Smooth muscle cell (in vitro differentiated cells): Measurements from ENCODE around the gene CLEC2D. TPM values are rescaled to one million over a fixed set of nuclear protein-coding genes. Genes with fewer than 3 reads are reported as not detected.
A peak's percentile ranks its signal among the peaks of the same experiment; 100 is the strongest.

Source experiments
- DNase-seq: peaks from one replicate; lab custom pipeline; 2025; ENCODE audit not compliant: unreplicated experiment; lab: John Stamatoyannopoulos, UW
- H2AFZ ChIP-seq: fragments of 200-600 bp; sonication (generic); 2 replicates; pipeline ENCODE4 v1.6.0; 2016; ENCODE audit warnings: antibody characterized with exemption, low read depth, mild to moderate bottlenecking
- H3F3A ChIP-seq: fragments of 200-600 bp; sonication (generic); 2 replicates; pipeline ENCODE4 v1.6.0; 2017; ENCODE audit warnings: antibody characterized with exemption, low read depth
- H3K27ac ChIP-seq: fragments of 200-600 bp; sonication (generic); 2 replicates; pipeline ENCODE4 v1.5.1; 2016; ENCODE audit warnings: low read depth, mild to moderate bottlenecking
- H3K27me3 ChIP-seq: fragments of 200-600 bp; sonication (generic); 2 replicates; pipeline ENCODE4 v1.6.1; 2016; ENCODE audit warnings: low read depth, mild to moderate bottlenecking
- H3K36me3 ChIP-seq: fragments of 200-600 bp; sonication (generic); 2 replicates; pipeline ENCODE4 v1.5.1; 2016; ENCODE audit warnings: low read depth
- H3K4me1 ChIP-seq: fragments of 200-600 bp; sonication (generic); 2 replicates; pipeline ENCODE4 v1.5.1; 2016; ENCODE audit warnings: low read depth
- H3K4me2 ChIP-seq: fragments of 200-600 bp; sonication (generic); 2 replicates; pipeline ENCODE4 v1.6.0; 2016; ENCODE audit warnings: mild to moderate bottlenecking
- H3K4me3 ChIP-seq: fragments of 200-600 bp; sonication (generic); 2 replicates; pipeline ENCODE4 v1.5.1; 2016; ENCODE audit warnings: mild to moderate bottlenecking
- H3K79me2 ChIP-seq: fragments of 200-600 bp; sonication (generic); 2 replicates; pipeline ENCODE4 v1.6.0; 2016; ENCODE audit warnings: low read depth, mild to moderate bottlenecking
- H3K9ac ChIP-seq: fragments of 200-600 bp; sonication (generic); 2 replicates; pipeline ENCODE4 v1.6.0; 2016; ENCODE audit warnings: low read depth
- H3K9me3 ChIP-seq: fragments of 200-600 bp; sonication (generic); replicated peaks from 2 replicates; pipeline ENCODE4 v1.5.1; 2016; ENCODE audit warnings: low read depth
- H4K20me1 ChIP-seq: fragments of 200-600 bp; sonication (generic); 2 replicates; pipeline ENCODE4 v1.6.0; 2016; ENCODE audit warnings: low read depth
- WGBS: methylation state at CpG from one replicate; pipeline ENCODE4 v1.1.7; 2016; ENCODE audit warnings: low lambda C conversion rate; 5-methylcytosine and 5-hydroxymethylcytosine counted together
- polyA plus RNA-seq: library from polyadenylated mRNA; unstranded; fragments of >200 nt; fragmentation: Nextera tagmentation; extraction: Ambion mirVana; gene quantifications from 2 replicates; pipeline ENCODE4 v1.2.1, GENCODE V29; 2016
- total RNA-seq: library from RNA; depleted of rRNA; stranded (reverse); fragments of >200 nt; gene quantifications from 2 replicates; pipeline ENCODE4 v1.2.3, GENCODE V29; 2014
- TF ChIP-seq, protein P1 (sequence below): fragments of 200-600 bp; sonication (generic); IDR thresholded peaks from 2 replicates; pipeline ENCODE4 v1.5.1; 2017; ENCODE audit warnings: borderline replicate concordance, mild to moderate bottlenecking, antibody characterized with exemption; ENCODE audit not compliant: insufficient read depth, poor library complexity, severe bottlenecking

CLEC2D gene
- total and polyA plus RNA-seq, 2 experiments from 2014 or later = 2.2 to 5.8 TPM

DNA sequence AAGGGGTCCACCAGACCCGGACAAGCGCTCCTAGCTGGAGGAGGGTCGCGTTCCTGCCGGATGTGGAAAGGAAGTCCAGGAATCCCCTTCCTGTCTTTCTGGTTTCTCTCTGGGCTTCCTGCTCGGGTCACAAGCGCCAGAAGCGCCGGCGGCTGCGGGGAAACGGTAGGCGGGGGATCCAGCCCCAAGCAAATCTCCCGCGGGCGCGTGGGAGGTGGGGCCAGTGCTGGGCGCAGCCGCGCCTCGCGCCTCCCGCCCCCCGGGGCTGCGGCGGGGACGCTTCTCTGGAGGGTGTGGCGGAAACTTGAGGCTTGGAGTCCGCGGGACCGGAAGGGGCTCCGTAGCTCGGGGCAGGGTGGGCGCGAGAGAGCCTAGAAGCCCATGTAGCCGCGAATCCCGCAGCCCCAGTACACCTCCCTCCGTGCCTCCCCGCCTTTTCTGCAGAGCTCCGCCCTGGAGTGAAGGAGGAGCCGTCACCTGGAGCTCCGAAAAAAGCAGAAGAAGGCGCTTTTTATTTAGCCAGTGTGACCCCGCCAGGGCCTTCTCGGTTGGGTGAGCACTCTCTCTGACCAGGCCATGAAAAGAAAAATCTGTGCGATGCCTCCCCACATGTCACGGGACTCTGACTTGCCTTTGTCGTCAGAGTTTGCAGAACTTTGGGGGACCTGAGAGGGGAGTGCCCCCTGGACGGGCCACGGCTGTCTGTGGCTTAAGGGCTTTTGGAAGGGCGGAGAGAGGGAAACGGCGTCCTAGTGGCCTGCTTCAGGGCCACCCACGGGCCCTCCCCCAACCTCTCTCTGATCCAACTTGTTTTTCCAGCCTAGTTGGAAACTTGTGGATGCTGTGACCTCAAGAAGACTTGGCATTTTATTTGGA, 21.4 kb upstream of the CLEC2D start:
- peaks cover 28% of the 10 kb centered on the region for H3K4me1 ChIP-seq
- peak overlapping the region; percentile 88 for H3K4me2 ChIP-seq
- peak overlapping the region; percentile 59 for H3K4me3 ChIP-seq
- H2AFZ ChIP-seq = peak overlapping the region; percentile 56
- peak overlapping the region; percentile 97 for H3K27ac ChIP-seq
- no peaks in the 10 kb centered on the region for H4K20me1 ChIP-seq
- DNase-seq = peak; percentile 62
- H3F3A ChIP-seq = peaks cover 16% of the 10 kb centered on the region
- H3K9ac ChIP-seq = peak overlapping the region; percentile 86
- no peaks in the 10 kb centered on the region for H3K9me3 ChIP-seq
- H3K79me2 ChIP-seq = peaks cover 24% of the 10 kb centered on the region
- H3K27me3 ChIP-seq = no peaks in the 10 kb centered on the region
- H3K36me3 ChIP-seq = no peaks in the 10 kb centered on the region
- TF ChIP-seq, protein P1, sequence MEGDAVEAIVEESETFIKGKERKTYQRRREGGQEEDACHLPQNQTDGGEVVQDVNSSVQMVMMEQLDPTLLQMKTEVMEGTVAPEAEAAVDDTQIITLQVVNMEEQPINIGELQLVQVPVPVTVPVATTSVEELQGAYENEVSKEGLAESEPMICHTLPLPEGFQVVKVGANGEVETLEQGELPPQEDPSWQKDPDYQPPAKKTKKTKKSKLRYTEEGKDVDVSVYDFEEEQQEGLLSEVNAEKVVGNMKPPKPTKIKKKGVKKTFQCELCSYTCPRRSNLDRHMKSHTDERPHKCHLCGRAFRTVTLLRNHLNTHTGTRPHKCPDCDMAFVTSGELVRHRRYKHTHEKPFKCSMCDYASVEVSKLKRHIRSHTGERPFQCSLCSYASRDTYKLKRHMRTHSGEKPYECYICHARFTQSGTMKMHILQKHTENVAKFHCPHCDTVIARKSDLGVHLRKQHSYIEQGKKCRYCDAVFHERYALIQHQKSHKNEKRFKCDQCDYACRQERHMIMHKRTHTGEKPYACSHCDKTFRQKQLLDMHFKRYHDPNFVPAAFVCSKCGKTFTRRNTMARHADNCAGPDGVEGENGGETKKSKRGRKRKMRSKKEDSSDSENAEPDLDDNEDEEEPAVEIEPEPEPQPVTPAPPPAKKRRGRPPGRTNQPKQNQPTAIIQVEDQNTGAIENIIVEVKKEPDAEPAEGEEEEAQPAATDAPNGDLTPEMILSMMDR = no peak
- 2% methylated on average over 42 of the region's 55 CpGs for WGBS

DNA sequence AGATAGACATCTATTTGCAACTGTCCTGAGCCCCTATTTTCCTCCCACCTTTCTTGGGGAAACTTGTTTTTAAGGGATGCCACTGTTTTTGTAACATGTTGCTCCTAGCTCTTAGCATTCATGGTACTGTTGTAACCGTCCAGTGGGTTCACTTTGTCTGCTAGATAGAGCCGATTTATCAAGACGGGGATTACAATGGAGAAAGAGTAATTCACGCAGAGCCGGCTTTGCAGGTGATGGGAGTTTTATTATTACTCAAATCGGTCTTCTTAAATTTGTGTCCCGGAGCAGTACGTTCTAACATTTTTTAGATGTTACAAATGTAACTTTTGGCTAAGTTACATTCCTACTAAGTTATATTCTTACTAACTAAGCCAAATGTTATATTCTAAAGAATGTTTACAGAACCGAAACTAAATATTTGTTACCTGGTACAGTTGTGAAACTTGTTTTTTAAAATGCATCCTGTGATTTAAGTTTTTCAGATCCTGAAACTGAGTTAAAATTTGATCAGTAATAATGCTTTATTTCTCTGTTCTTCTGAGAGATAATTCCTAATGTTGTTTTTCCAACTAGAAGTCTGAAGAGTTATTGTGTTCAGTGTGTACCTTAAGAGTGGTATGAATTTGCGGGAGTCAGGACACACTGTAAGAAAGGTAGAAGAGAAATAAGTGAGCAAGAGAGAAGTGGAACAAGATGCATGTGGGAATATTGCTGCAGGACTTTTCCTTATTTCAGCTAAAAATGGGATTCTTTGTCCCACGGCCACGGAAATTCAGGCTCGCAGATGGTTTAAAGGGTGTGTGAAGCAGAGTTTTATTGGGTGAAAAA, 20.6 kb upstream of the CLEC2D start:
- no peaks in the 10 kb centered on the region for H3K9me3 ChIP-seq
- peaks cover 16% of the 10 kb centered on the region for H3F3A ChIP-seq
- H3K27ac ChIP-seq = peak overlapping the region; percentile 97
- DNase-seq = no peak
- H3K4me1 ChIP-seq = peaks cover 28% of the 10 kb centered on the region
- H3K9ac ChIP-seq = peak overlapping the region; percentile 86
- peaks cover 32% of the 10 kb centered on the region for H3K79me2 ChIP-seq
- peak overlapping the region; percentile 88 for H3K4me2 ChIP-seq
- peak overlapping the region; percentile 59 for H3K4me3 ChIP-seq
- H3K27me3 ChIP-seq = no peaks in the 10 kb centered on the region
- TF ChIP-seq, protein P1 = no peak
- no peaks in the 10 kb centered on the region for H4K20me1 ChIP-seq
- H2AFZ ChIP-seq = peak overlapping the region; percentile 56
- WGBS = 18% methylated on average over 13 of the region's 13 CpGs
- H3K36me3 ChIP-seq = no peaks in the 10 kb centered on the region

DNA sequence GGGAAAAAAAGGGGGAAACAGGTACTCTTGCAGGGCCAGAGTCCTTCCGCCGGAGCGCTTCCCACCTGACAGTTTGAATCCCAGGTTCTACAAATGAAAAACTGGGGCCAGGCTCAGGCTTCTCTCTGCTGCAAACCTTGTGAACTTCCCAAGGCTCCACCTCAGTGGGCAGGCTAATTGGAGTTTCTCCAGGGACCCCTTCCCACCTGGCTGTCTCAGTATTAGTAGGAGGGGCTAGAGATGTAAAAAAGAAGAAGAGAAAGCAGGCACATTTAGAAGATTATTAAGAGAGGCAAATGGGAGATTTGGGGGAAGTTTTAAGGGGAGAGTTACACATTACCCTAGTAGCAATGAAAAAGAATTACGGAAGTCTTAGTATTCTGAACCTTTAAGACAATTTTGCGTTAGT, 20.0 kb upstream of the CLEC2D start:
- Histone ChIP-seq H3K36me3 (no peaks in the 10 kb centered on the region), H3K9ac (peak overlapping the region; percentile 86), H3K4me2 (peak overlapping the region; percentile 88), H3F3A (peaks cover 16% of the 10 kb centered on the region), H3K27me3 (no peaks in the 10 kb centered on the region), H2AFZ (no peak overlapping the region), H3K27ac (peak overlapping the region; percentile 97), H4K20me1 (no peaks in the 10 kb centered on the region), H3K9me3 (no peaks in the 10 kb centered on the region), H3K4me3 (peak overlapping the region; percentile 59), H3K4me1 (peaks cover 28% of the 10 kb centered on the region), H3K79me2 (peaks cover 32% of the 10 kb centered on the region)
- WGBS = 58% methylated on average over 5 of the region's 5 CpGs
- no peak for DNase-seq
- TF ChIP-seq, protein P1 = no peak
